Mucosa of descending colon (tissue), 3 donors: ENCODE measurements around the gene ZNF784. TPM values are rescaled to one million over a fixed set of nuclear protein-coding genes. Genes with fewer than 3 reads are reported as not detected.

Experiments used
- ATAC-seq: fragments of 200-7000 bp; cut with Tn5 transposase; one replicate; pipeline ENCODE4 v1.9.1; 2020; ENCODE audit warnings: mild to moderate bottlenecking, moderate library complexity
- DNase-seq, 3 donors: peaks; one replicate each; pipeline ENCODE4 v3.0.0-alpha.2; 2020
- H3K36me3 ChIP-seq: fragments of 200-600 bp; one replicate; pipeline ENCODE4 v1.8.0; 2021; ENCODE audit warnings: low read depth, mild to moderate bottlenecking
- H3K4me1 ChIP-seq: fragments of 200-600 bp; one replicate; pipeline ENCODE4 v1.8.0; 2021; ENCODE audit warnings: low read depth, mild to moderate bottlenecking
- H3K4me3 ChIP-seq: fragments of 200-600 bp; one replicate; pipeline ENCODE4 v1.8.0; 2021; ENCODE audit warnings: mild to moderate bottlenecking
- H3K9me3 ChIP-seq: fragments of 200-600 bp; one replicate; pipeline ENCODE4 v1.8.0; 2021; ENCODE audit warnings: mild to moderate bottlenecking
- CTCF ChIP-seq: fragments of 200-600 bp; IDR thresholded peaks from one replicate; pipeline ENCODE4 v1.8.0; 2022; ENCODE audit warnings: antibody characterized with exemption, mild to moderate bottlenecking
- intact Hi-C, 2 donors: fragments of 100-400 bp; cut with DNase I in 1 of 2; cut with micrococcal nuclease in 1 of 2; formaldehyde crosslinking; loops; one replicate each; pipeline versions ENCODE4 v1.11.0 to v1.11.1; 2022; cut with DNase I, micrococcal nuclease
- total RNA-seq, 3 donors: library from RNA; stranded (reverse); fragmentation: NEBNext Ultra II Directional in 2 of 3; extraction: Animal tissue kit (Norgen Biotek cat#: 25700) in 2 of 3; gene quantifications; one replicate each; pipeline versions ENCODE4 v1.2.1 to v1.2.4, GENCODE V29; 2021 to 2023
- donor health status: DM: no; HTN: no; CAD: no; lungs with moderate emphysema.
- donor health status: DM: no; HTN: no; CAD: no.
- donor health status: DM: no; HTN: yes; CAD: no.

ZNF784 gene
- total RNA-seq, 3 donors from 2014 or later = 8.7 to 13.8 (median 10.1) TPM

GRCh38 chr19:55651236-55651635, 26.9 kb upstream of the ZNF784 start:
- H3K9me3 ChIP-seq = no peaks in the 10 kb centered on the region
- peaks cover 17% of the 10 kb centered on the region for H3K4me1 ChIP-seq
- intact Hi-C loops = no loop called here
- DNase-seq = no peak
- H3K4me3 ChIP-seq = no peak overlapping the region
- no peak for ATAC-seq
- no peaks in the 10 kb centered on the region for H3K36me3 ChIP-seq
- TF ChIP-seq CTCF = no peak

GRCh38 chr19:55650602-55651230, 26.4 kb upstream of the ZNF784 start:
- DNase-seq (no peak), ATAC-seq (no peak)
- Histone ChIP-seq H3K36me3 (no peaks in the 10 kb centered on the region), H3K4me1 (peaks cover 12% of the 10 kb centered on the region), H3K9me3 (no peaks in the 10 kb centered on the region), H3K4me3 (no peak overlapping the region)
- TF ChIP-seq CTCF = no peak
- intact Hi-C loops = no loop called here

GRCh38 chr19:55650126-55650557, 25.8 kb upstream of the ZNF784 start:
- H3K9me3 ChIP-seq = no peaks in the 10 kb centered on the region
- intact Hi-C loops = no loop called here
- ATAC-seq = no peak
- DNase-seq = no peak
- peaks cover 11% of the 10 kb centered on the region for H3K4me1 ChIP-seq
- H3K4me3 ChIP-seq = no peak overlapping the region
- H3K36me3 ChIP-seq = no peaks in the 10 kb centered on the region
- no peak for TF ChIP-seq CTCF

GRCh38 chr19:55649268-55650125, 25.1 kb upstream of the ZNF784 start:
- no peak for ATAC-seq
- intact Hi-C loops = no loop called here
- no peak overlapping the region for H3K4me3 ChIP-seq
- no peaks in the 10 kb centered on the region for H3K9me3 ChIP-seq
- no peak for DNase-seq
- peaks cover 15% of the 10 kb centered on the region for H3K4me1 ChIP-seq
- no peaks in the 10 kb centered on the region for H3K36me3 ChIP-seq
- no peak for TF ChIP-seq CTCF

- DNase-seq (no peak), ATAC-seq (no peak)
- Histone ChIP-seq H3K4me1 (peaks cover 20% of the 10 kb centered on the region), H3K9me3 (no peaks in the 10 kb centered on the region), H3K36me3 (no peaks in the 10 kb centered on the region), H3K4me3 (peak overlapping the region; percentile 63)
- intact Hi-C loops = no loop called here
- TF ChIP-seq CTCF = no peak
Measured at GRCh38 chr19:55648585-55649267, 24.4 kb upstream of the ZNF784 start.
